Sigmoid colon (tissue), 4 donors: ENCODE results near the gene RGS7.

ENCODE experiments used
- EP300 ChIP-seq, 4 donors: sonication (generic); formaldehyde crosslinking; IDR thresholded peaks; one replicate each; pipeline ENCODE4 v1.6.1; 2017; ENCODE audit warnings: antibody characterized with exemption in 4 of 4
- POLR2A ChIP-seq, 2 donors: fragments of 450-650 bp; IDR thresholded peaks; one replicate each; pipeline ENCODE4 v1.6.1; 2016; ENCODE audit warnings: antibody characterized with exemption in 2 of 2, mild to moderate bottlenecking in 2 of 2, moderate library complexity in 2 of 2

GRCh38 chr1:240732390-240732789, 624.6 kb downstream of the RGS7 start:
- TF ChIP-seq POLR2A (IDR thresholded peaks at IDR 0.05), result no peak
- no peak for TF ChIP-seq EP300 (IDR thresholded peaks at IDR 0.05)
